SK-N-SH (cell line): ENCODE results near the gene PRRT1B. TPM values are rescaled to one million over a fixed set of nuclear protein-coding genes. Genes with fewer than 3 reads are reported as not detected.

Source experiments
- CTCF ChIA-PET: fragments of 300-600, 350-600 bp; formaldehyde crosslinking; extraction: SDS; loops from one replicate; lab custom pipeline; 2021; lab: Yijun Ruan, JAX
- POLR2A ChIA-PET: fragments of 350-600 bp; sonication (Branson Sonifier 250); formaldehyde crosslinking; extraction: SDS; loops from one replicate; lab custom pipeline; 2020; ENCODE audit warnings: antibody characterized with exemption, inconsistent platforms; lab: Yijun Ruan, JAX
- DNase-seq: peaks from one replicate; pipeline ENCODE4 v3.0.0; 2012
- H2AFZ ChIP-seq: fragments of 200-600 bp; sonication (generic); 2 replicates; pipeline ENCODE4 v1.8.1; 2016; ENCODE audit warnings: antibody characterized with exemption, mild to moderate bottlenecking, low read depth
- H3F3A ChIP-seq: fragments of 200-600 bp; sonication (generic); replicated peaks from 2 replicates; pipeline ENCODE3; 2016; ENCODE audit warnings: antibody characterized with exemption, mild to moderate bottlenecking; ENCODE audit not compliant: insufficient read depth
- H3K27ac ChIP-seq, 2 experiments: fragments of 200-500 bp in 1 of 2; fragments of 200-600 bp in 1 of 2; sonication (Bioruptor generic) in 1 of 2; sonication (generic), shearing (Covaris generic) in 1 of 2; 2 replicates each; pipeline versions ENCODE4 v1.5.1 to v1.6.1; 2014 to 2016; ENCODE audit warnings: low read depth in 2 of 2, inconsistent platforms in 1 of 2, low read length in 1 of 2, mild to moderate bottlenecking in 1 of 2, mixed read lengths in 1 of 2
- H3K27me3 ChIP-seq: fragments of 200-600 bp; sonication (generic), shearing (Covaris generic); 2 replicates; pipeline ENCODE4 v1.6.1; 2016; ENCODE audit warnings: mixed run types; ENCODE audit not compliant: insufficient read depth
- H3K36me3 ChIP-seq, 2 experiments: fragments of 200-500 bp in 1 of 2; fragments of 200-600 bp in 1 of 2; sonication (Bioruptor generic) in 1 of 2; sonication (generic) in 1 of 2; replicated peaks in 1 of 2; 2 replicates each; pipeline versions ENCODE3 to v1.5.1; 2014 to 2016; ENCODE audit warnings: low read length in 1 of 2, mild to moderate bottlenecking in 1 of 2; ENCODE audit not compliant: insufficient read depth in 2 of 2, control insufficient read depth in 1 of 2
- H3K4me1 ChIP-seq, 2 experiments: fragments of 200-500 bp in 1 of 2; fragments of 200-600 bp in 1 of 2; sonication (Bioruptor generic) in 1 of 2; sonication (generic), shearing (Covaris generic) in 1 of 2; 2 replicates each; pipeline versions ENCODE4 v1.5.1 to v1.6.1; 2014 to 2016; ENCODE audit warnings: low read depth in 1 of 2, low read length in 1 of 2, mixed run types in 1 of 2; ENCODE audit not compliant: insufficient read depth in 2 of 2, control insufficient read depth in 1 of 2
- H3K4me2 ChIP-seq: fragments of 200-600 bp; sonication (generic), shearing (Covaris generic); 2 replicates; pipeline ENCODE4 v1.6.1; 2017; ENCODE audit warnings: mixed run types
- H3K4me3 ChIP-seq, 2 experiments: fragments of 200-500 bp in 1 of 2; fragments of 200-600 bp in 1 of 2; sonication (Bioruptor generic) in 1 of 2; sonication (generic), shearing (Covaris generic) in 1 of 2; 2 replicates each; pipeline versions ENCODE4 v1.5.1 to v1.8.1; 2014 to 2016; ENCODE audit warnings: low read depth in 2 of 2, inconsistent platforms in 1 of 2, low read length in 1 of 2, mild to moderate bottlenecking in 1 of 2, mixed read lengths in 1 of 2, moderate library complexity in 1 of 2
- H3K79me2 ChIP-seq: fragments of 200-600 bp; sonication (generic); 2 replicates; pipeline ENCODE4 v1.8.1; 2017; ENCODE audit warnings: mild to moderate bottlenecking; ENCODE audit not compliant: insufficient read depth
- H3K9ac ChIP-seq: fragments of 200-600 bp; sonication (generic); 2 replicates; pipeline ENCODE4 v1.6.1; 2017; ENCODE audit warnings: mixed run types
- H3K9me2 ChIP-seq: fragments of 200-600 bp; sonication (generic); 2 replicates; pipeline ENCODE4 v1.6.1; 2017; ENCODE audit warnings: mixed run types
- H3K9me3 ChIP-seq: fragments of 200-600 bp; sonication (generic); 2 replicates; pipeline ENCODE4 v1.6.1; 2017; ENCODE audit warnings: mixed run types, mild to moderate bottlenecking, moderate library complexity
- H4K20me1 ChIP-seq: fragments of 200-600 bp; sonication (generic); 2 replicates; pipeline ENCODE4 v1.6.1; 2017; ENCODE audit warnings: mild to moderate bottlenecking, mixed run types; ENCODE audit not compliant: insufficient read depth
- ELF1 ChIP-seq: IDR thresholded peaks from 2 replicates; pipeline ENCODE4 v1.4.0; 2012
- EP300 ChIP-seq, 2 experiments: IDR thresholded peaks; 2 replicates each; pipeline versions ENCODE4 v1.4.0 to v1.6.1; 2012; ENCODE audit warnings: borderline replicate concordance in 1 of 2, low read depth in 1 of 2, low read length in 1 of 2
- EZH2phosphoT487 ChIP-seq: fragments of 200-600 bp; sonication (generic); IDR thresholded peaks from 2 replicates; pipeline ENCODE4 v1.6.1; 2017; ENCODE audit warnings: low read depth, mixed run types, mild to moderate bottlenecking, antibody characterized with exemption, moderate library complexity, borderline replicate concordance
- FOSL2 ChIP-seq: IDR thresholded peaks from 2 replicates; pipeline ENCODE4 v1.4.0; 2012; ENCODE audit warnings: low read depth, mild to moderate bottlenecking, moderate library complexity, borderline replicate concordance
- FOXJ3 ChIP-seq: sonication (generic); formaldehyde crosslinking; IDR thresholded peaks from 2 replicates; pipeline ENCODE4 v1.5.1; 2020; ENCODE audit warnings: mild to moderate bottlenecking, missing genetic modification reagents
- JUND ChIP-seq: IDR thresholded peaks from 2 replicates; pipeline ENCODE4 v1.4.0; 2012
- MEF2A ChIP-seq: IDR thresholded peaks from 2 replicates; pipeline ENCODE4 v1.4.0; 2012; ENCODE audit warnings: low read depth, borderline replicate concordance
- MXI1 ChIP-seq: IDR thresholded peaks from 2 replicates; pipeline ENCODE4 v1.6.1; 2012; ENCODE audit warnings: mild to moderate bottlenecking, low read depth, low read length, improper control_type of control experiment
- RCOR1 ChIP-seq: fragments of 150-350 bp; IDR thresholded peaks from 2 replicates; pipeline ENCODE4 v1.6.1; 2017; ENCODE audit warnings: antibody characterized with exemption, low read length
- RFX5 ChIP-seq: IDR thresholded peaks from 2 replicates; pipeline ENCODE4 v1.6.1; 2012; ENCODE audit warnings: mild to moderate bottlenecking, improper control_type of control experiment, low read length
- SIN3A ChIP-seq: IDR thresholded peaks from 2 replicates; pipeline ENCODE4 v1.6.1; 2012; ENCODE audit warnings: low read depth, mild to moderate bottlenecking, low read length, moderate library complexity, borderline replicate concordance
- SMC3 ChIP-seq: IDR thresholded peaks from 2 replicates; pipeline ENCODE4 v1.6.1; 2012; ENCODE audit warnings: low read depth, low read length, improper control_type of control experiment
- TAF1 ChIP-seq: IDR thresholded peaks from 2 replicates; pipeline ENCODE4 v1.6.1; 2012; ENCODE audit warnings: low read depth, mild to moderate bottlenecking, low read length, moderate library complexity, borderline replicate concordance
- TEAD4 ChIP-seq: IDR thresholded peaks from 2 replicates; pipeline ENCODE4 v1.4.0; 2012; ENCODE audit warnings: mild to moderate bottlenecking, borderline replicate concordance; ENCODE audit not compliant: insufficient read depth
- USF1 ChIP-seq: IDR thresholded peaks from 2 replicates; pipeline ENCODE4 v1.4.0; 2012; ENCODE audit warnings: low read depth, borderline replicate concordance
- WGBS: methylation state at CpG from one replicate; pipeline ENCODE4 v1.1.6; 2017; ENCODE audit warnings: low lambda C conversion rate; 5-methylcytosine and 5-hydroxymethylcytosine counted together
- polyA plus RNA-seq, 3 experiments: library from polyadenylated mRNA; depleted of rRNA; stranded (reverse); fragments of >200 nt; gene quantifications; 2 replicates each; pipeline ENCODE4 v1.2.3, GENCODE V29; 2012
- TF ChIP-seq, protein P1 (sequence below): IDR thresholded peaks from 2 replicates; pipeline ENCODE4; 2012
- TF ChIP-seq, protein P2 (sequence below): fragments of 150-350 bp; IDR thresholded peaks from 2 replicates; pipeline ENCODE4 v1.6.1; 2017; ENCODE audit warnings: antibody characterized with exemption, low read length, low read depth, borderline replicate concordance
- TF ChIP-seq, protein P3 (sequence below): IDR thresholded peaks from 2 replicates; pipeline ENCODE4 v1.4.0; 2012; ENCODE audit warnings: low read depth, borderline replicate concordance

PRRT1B gene
- polyA plus RNA-seq, 1 of the 3 experiments (the other 2 are of a cell fraction), result not detected

DNA sequence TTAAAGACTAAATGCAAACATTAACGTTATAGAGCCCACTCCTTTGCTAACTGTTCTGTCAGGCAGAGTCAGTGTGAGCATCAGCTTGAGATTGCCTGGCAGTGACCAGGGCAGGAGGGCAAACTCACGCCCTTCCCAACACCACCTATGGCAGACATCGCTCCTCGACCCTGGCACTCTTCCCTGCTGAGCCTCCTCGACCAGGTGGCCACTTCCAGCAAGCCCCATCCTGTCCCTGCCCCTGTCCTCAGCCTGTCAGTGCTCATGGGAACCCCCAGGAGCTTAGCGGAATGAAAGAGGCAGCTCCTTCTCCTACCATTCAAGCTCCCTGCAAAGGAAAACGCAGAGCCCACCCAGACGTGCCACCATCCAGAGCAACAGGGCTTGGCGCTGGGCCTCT is 42.0 kb downstream of the PRRT1B start:
- Histone ChIP-seq H4K20me1 (no peaks in the 10 kb centered on the region), H3K9ac (no peak overlapping the region), H3K36me3 (peaks cover 0 to 27% of the 10 kb centered on the region in 2 experiments), H3K4me3 (no peak overlapping the region), H3K27ac (no peak overlapping the region), H3K9me2 (no peaks in the 10 kb centered on the region), H3K4me1 (no peaks in the 10 kb centered on the region), H3F3A (no peaks in the 10 kb centered on the region), H3K27me3 (no peaks in the 10 kb centered on the region), H3K9me3 (no peaks in the 10 kb centered on the region), H2AFZ (no peak overlapping the region), H3K4me2 (no peak overlapping the region), H3K79me2 (no peaks in the 10 kb centered on the region)
- no peak for DNase-seq
- ChIA-PET POLR2A (no interaction called here), CTCF (interaction anchor here (1.1 to 1.2 kb wide), 2 partner anchors 152 to 153 kb away, joined by 3 to 6 read pairs; no protein-coding TSS in a partner anchor)
- TF ChIP-seq, protein P1, sequence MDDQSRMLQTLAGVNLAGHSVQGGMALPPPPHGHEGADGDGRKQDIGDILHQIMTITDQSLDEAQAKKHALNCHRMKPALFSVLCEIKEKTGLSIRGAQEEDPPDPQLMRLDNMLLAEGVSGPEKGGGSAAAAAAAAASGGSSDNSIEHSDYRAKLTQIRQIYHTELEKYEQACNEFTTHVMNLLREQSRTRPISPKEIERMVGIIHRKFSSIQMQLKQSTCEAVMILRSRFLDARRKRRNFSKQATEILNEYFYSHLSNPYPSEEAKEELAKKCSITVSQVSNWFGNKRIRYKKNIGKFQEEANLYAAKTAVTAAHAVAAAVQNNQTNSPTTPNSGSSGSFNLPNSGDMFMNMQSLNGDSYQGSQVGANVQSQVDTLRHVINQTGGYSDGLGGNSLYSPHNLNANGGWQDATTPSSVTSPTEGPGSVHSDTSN, result no peak
- TF ChIP-seq RFX5, result no peak
- no peak for TF ChIP-seq MXI1
- no peak for TF ChIP-seq FOXJ3
- TF ChIP-seq SMC3, result no peak
- TF ChIP-seq, protein P2, sequence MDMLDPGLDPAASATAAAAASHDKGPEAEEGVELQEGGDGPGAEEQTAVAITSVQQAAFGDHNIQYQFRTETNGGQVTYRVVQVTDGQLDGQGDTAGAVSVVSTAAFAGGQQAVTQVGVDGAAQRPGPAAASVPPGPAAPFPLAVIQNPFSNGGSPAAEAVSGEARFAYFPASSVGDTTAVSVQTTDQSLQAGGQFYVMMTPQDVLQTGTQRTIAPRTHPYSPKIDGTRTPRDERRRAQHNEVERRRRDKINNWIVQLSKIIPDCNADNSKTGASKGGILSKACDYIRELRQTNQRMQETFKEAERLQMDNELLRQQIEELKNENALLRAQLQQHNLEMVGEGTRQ, result no peak
- no peak for TF ChIP-seq USF1
- TF ChIP-seq RCOR1, result no peak
- TF ChIP-seq EP300 (IDR thresholded peaks at IDR 0.05; ENCODE audit: borderline replicate concordance in 1 of 2, low read depth in 1 of 2, low read length in 1 of 2), result no peak
- TF ChIP-seq, protein P3, sequence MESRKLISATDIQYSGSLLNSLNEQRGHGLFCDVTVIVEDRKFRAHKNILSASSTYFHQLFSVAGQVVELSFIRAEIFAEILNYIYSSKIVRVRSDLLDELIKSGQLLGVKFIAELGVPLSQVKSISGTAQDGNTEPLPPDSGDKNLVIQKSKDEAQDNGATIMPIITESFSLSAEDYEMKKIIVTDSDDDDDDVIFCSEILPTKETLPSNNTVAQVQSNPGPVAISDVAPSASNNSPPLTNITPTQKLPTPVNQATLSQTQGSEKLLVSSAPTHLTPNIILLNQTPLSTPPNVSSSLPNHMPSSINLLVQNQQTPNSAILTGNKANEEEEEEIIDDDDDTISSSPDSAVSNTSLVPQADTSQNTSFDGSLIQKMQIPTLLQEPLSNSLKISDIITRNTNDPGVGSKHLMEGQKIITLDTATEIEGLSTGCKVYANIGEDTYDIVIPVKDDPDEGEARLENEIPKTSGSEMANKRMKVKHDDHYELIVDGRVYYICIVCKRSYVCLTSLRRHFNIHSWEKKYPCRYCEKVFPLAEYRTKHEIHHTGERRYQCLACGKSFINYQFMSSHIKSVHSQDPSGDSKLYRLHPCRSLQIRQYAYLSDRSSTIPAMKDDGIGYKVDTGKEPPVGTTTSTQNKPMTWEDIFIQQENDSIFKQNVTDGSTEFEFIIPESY, result no peak
- no peak for TF ChIP-seq SIN3A
- TF ChIP-seq EZH2phosphoT487, result no peak
- no peak for TF ChIP-seq TAF1
- no peak for TF ChIP-seq ELF1
- no peak for TF ChIP-seq FOSL2
- TF ChIP-seq TEAD4, result no peak
- no peak for TF ChIP-seq JUND
- no peak for TF ChIP-seq MEF2A
- 86% methylated on average over 7 of the region's 9 CpGs for WGBS
